Type B pancreatic cell (in vitro differentiated cells): ENCODE data around the gene AQP10. TPM values are rescaled to one million over a fixed set of nuclear protein-coding genes. Genes with fewer than 3 reads are reported as not detected.

ENCODE experiments used
- total RNA-seq: library from RNA; stranded (reverse); gene quantifications from 2 replicates; pipeline ENCODE4 v1.2.1, GENCODE V29; 2021; ENCODE audit warnings: low replicate concordance

The AQP10 gene
- total RNA-seq, 1 donor from 2014 or later, result 0.27 TPM

Other genes starting within 250 kb of the AQP10 start
- 0.07 TPM in 1 of 2 replicates, not detected in the other for gene NUP210L, start 166.0 kb upstream of the AQP10 start, total RNA-seq
- gene TPM3, start 129.0 kb upstream of the AQP10 start, total RNA-seq, result 263 and 371 TPM in 2 replicates
- not detected in 2 replicates for gene CFAP141, start 114.8 kb upstream of the AQP10 start, total RNA-seq
- 188 and 216 TPM in 2 replicates for gene UBAP2L, start 100.1 kb upstream of the AQP10 start, total RNA-seq
- gene HAX1, start 48.5 kb upstream of the AQP10 start, total RNA-seq, result 62.2 and 70.0 TPM in 2 replicates
- gene ATP8B2, start 4.4 kb downstream of the AQP10 start, total RNA-seq, result 11.5 and 39.5 TPM in 2 replicates
- 7.8 and 12.5 TPM in 2 replicates for gene IL6R, start 84.2 kb downstream of the AQP10 start, total RNA-seq
- not detected in 2 replicates for gene TDRD10, start 181.1 kb downstream of the AQP10 start, total RNA-seq
- gene SHE, start 181.3 kb downstream of the AQP10 start, total RNA-seq, result 0.17 and 0.27 TPM in 2 replicates
- 69.1 and 73.9 TPM in 2 replicates for gene UBE2Q1, start 237.6 kb downstream of the AQP10 start, total RNA-seq
- 4.2 and 4.6 TPM in 2 replicates for gene CHRNB2, start 246.7 kb downstream of the AQP10 start, total RNA-seq